ENCODE results near the gene RTN4RL1. TPM values are rescaled to one million over a fixed set of nuclear protein-coding genes. Genes with fewer than 3 reads are reported as not detected.

The RTN4RL1 gene
- total and polyA plus RNA-seq, 2 of the 4 experiments (the other 2 are of a cell fraction): under 0.01 to 0.03 TPM

DNA sequence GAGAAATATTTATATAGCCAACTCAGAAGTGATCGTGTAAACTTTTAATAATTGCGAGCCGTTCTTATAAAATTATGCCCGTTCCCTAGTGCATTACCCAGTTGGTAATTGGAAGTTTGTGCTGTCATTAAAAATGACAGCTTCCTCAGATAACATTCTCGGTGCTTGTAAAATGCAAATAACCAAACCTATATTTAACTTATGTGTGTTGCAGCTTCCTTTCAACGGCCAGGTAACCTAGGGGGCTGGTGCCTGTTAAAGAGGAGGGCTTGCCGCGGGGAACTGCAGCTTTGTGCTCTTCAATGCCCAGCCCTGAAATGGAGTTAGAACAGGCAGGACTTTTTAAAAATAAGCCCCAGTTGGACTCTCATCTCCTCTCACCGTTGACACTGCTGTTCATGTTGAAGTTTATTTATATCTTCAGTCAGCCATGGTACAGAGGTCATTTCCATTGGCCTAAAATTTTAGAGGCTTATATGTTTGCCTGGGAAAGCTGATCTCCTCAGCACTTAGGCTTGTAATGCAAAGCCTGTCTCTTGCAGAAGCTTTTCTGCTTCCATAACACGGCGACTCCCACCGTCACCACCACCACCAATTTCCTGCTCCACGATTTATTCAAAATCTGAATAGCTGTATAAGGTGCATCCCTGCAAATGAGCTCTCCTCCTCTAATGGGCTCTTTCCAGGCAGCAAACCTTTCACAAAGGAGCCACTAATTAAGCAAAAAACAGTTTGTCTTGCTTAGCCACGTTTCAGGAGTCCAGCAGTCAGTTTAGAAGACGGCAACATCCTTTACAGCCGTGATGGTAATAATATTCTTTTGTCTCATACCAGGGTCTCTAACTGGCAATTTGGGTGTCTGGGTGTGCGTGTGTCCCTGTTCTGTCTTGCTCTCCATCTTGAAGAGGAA lies 120.6 kb downstream of the RTN4RL1 start:
- Histone ChIP-seq H2AK5ac (ENCODE audit: low read depth, low read length) (no peak overlapping the region), H3K36me3 (ENCODE audit: control insufficient read depth, insufficient read depth, low read length) (no peaks in the 10 kb centered on the region), H2BK5ac (ENCODE audit: low read depth, low read length, poor library complexity, severe bottlenecking) (no peak overlapping the region), H3K4me1 (ENCODE audit: control insufficient read depth, insufficient read depth, low read length) (no peaks in the 10 kb centered on the region; the same call in 1 of the 2 replicates), H3K18ac (ENCODE audit: low read depth, low read length) (no peak overlapping the region), H2AK9ac (replicated peaks; ENCODE audit: low read depth, low read length, poor library complexity) (no peak overlapping the region), H3K79me1 (ENCODE audit: low read depth in 1 of 2, low read length in 2 of 2) (no peaks in the 10 kb centered on the region), H2AFZ (replicated peaks; ENCODE audit: low read length, poor library complexity) (no peak overlapping the region), H3K27ac (ENCODE audit: insufficient read depth, low read length) (no peak overlapping the region), H3K9me3 (ENCODE audit: control insufficient read depth, insufficient read depth, low read length) (no peaks in the 10 kb centered on the region), H4K8ac (ENCODE audit: low read depth in 2 of 2, low read length in 2 of 2) (no peak overlapping the region), H2BK20ac (ENCODE audit: low read depth, low read length) (no peak overlapping the region), H3K4me3 (ENCODE audit: insufficient read depth, low read depth, low read length) (no peak overlapping the region), H3K9ac (ENCODE audit: low read depth, low read length) (no peak overlapping the region), H4K5ac (ENCODE audit: low read depth, low read length) (no peak overlapping the region), H4K20me1 (ENCODE audit: insufficient read depth, low read length) (no peaks in the 10 kb centered on the region), H3K56ac (ENCODE audit: extremely low read depth, insufficient read depth, low read length) (no peak overlapping the region), H3K23ac (ENCODE audit: low read depth, low read length) (no peak overlapping the region; the same call in 1 of the 2 replicates), H3K4me2 (ENCODE audit: low read depth, low read length) (no peak overlapping the region), H4K91ac (ENCODE audit: insufficient read depth, low read depth, low read length) (no peak overlapping the region), H3K4ac (ENCODE audit: low read depth, low read length) (no peak overlapping the region), H2BK120ac (ENCODE audit: low read depth, low read length) (no peak overlapping the region), H2BK15ac (ENCODE audit: low read depth, low read length) (no peak overlapping the region), H3K27me3 (ENCODE audit: control insufficient read depth, insufficient read depth, low read length) (peaks cover 39% of the 10 kb centered on the region), H3K9me1 (ENCODE audit: insufficient read depth, low read length) (no peaks in the 10 kb centered on the region), H3K14ac (replicated peaks; ENCODE audit: low read depth, low read length) (no peak overlapping the region)
- POLR2A ChIA-PET (ENCODE audit: unreplicated experiment): no interaction called here
- DNase-seq (no peak), ATAC-seq (ENCODE audit: low read depth) (no peak)
- CTCF ChIA-PET: no interaction called here
- BruUV-seq (replicated peaks): no TSS peak
- intact Hi-C loops (cut with micrococcal nuclease) (no loop called here), dilution Hi-C loops (cut with HindIII; ENCODE audit: low sequenced_read_pairs, unreplicated experiment) (no loop called here), in situ Hi-C loops (cut with MboI; ENCODE audit: low sequenced_read_pairs) (loop anchor here (10.0 kb wide), 1 partner anchor 380 kb away; no protein-coding TSS in a partner anchor)
- no CpG with 5 or more reads among the region's 17 CpGs for WGBS, 2 experiments (ENCODE audit: extremely low coverage in 2 of 2, insufficient read length in 1 of 2)
- TF ChIP-seq MXI1 (IDR thresholded peaks at IDR 0.05; ENCODE audit: borderline replicate concordance, low read depth, low read length): no peak
- TF ChIP-seq, protein P1, sequence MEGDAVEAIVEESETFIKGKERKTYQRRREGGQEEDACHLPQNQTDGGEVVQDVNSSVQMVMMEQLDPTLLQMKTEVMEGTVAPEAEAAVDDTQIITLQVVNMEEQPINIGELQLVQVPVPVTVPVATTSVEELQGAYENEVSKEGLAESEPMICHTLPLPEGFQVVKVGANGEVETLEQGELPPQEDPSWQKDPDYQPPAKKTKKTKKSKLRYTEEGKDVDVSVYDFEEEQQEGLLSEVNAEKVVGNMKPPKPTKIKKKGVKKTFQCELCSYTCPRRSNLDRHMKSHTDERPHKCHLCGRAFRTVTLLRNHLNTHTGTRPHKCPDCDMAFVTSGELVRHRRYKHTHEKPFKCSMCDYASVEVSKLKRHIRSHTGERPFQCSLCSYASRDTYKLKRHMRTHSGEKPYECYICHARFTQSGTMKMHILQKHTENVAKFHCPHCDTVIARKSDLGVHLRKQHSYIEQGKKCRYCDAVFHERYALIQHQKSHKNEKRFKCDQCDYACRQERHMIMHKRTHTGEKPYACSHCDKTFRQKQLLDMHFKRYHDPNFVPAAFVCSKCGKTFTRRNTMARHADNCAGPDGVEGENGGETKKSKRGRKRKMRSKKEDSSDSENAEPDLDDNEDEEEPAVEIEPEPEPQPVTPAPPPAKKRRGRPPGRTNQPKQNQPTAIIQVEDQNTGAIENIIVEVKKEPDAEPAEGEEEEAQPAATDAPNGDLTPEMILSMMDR (conservative IDR thresholded peaks at IDR 0.05; ENCODE audit: low read depth, low read length): no peak
- TF ChIP-seq SMC3 (IDR thresholded peaks at IDR 0.05; ENCODE audit: low read depth, low read length): no peak
- no peak for TF ChIP-seq BHLHE40 (IDR thresholded peaks at IDR 0.05; ENCODE audit: low read depth, low read length)
- no peak for TF ChIP-seq CHD1 (IDR thresholded peaks at IDR 0.05; ENCODE audit: low read depth, low read length)
- TF ChIP-seq MAZ (IDR thresholded peaks at IDR 0.05; ENCODE audit: borderline replicate concordance, low read depth, low read length): no peak
